GM12865 (cell line): ENCODE data around the gene DAB1.

Source experiments
- DNase-seq: peaks from one replicate; pipeline ENCODE4 v3.0.0; 2010; ENCODE audit warnings: low read depth
- H3K4me3 ChIP-seq: 2 replicates; pipeline ENCODE4 v1.5.1; 2011; ENCODE audit warnings: mild to moderate bottlenecking, low read depth, low read length, control low read depth
- TF ChIP-seq, protein P1 (sequence below): IDR thresholded peaks from 2 replicates; pipeline ENCODE4 v1.5.1; 2011; ENCODE audit warnings: low read length, control low read depth, low read depth, inconsistent platforms; ENCODE audit not compliant: insufficient read depth; ENCODE audit errors: missing control alignments

Gene DAB1

DNA sequence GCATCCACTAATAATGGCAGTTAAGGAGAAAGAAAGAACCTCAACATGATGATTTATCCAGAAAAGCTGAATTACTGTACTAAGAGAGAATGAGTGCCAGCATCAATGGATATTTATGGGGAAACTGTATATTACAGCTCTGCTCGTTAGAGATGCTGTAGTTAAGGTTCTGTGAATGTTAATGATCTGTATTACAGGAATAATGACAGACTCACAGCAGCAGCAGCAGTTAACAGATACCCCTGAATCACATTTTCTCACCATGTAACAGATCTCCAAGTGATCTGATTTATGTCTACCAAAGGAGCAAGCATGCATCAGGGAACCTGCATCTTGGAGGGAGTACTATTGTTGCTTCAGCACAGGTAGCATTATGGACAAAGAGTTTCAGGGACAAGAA lies 377.4 kb downstream of the DAB1 start:
- no peak for DNase-seq
- TF ChIP-seq, protein P1, sequence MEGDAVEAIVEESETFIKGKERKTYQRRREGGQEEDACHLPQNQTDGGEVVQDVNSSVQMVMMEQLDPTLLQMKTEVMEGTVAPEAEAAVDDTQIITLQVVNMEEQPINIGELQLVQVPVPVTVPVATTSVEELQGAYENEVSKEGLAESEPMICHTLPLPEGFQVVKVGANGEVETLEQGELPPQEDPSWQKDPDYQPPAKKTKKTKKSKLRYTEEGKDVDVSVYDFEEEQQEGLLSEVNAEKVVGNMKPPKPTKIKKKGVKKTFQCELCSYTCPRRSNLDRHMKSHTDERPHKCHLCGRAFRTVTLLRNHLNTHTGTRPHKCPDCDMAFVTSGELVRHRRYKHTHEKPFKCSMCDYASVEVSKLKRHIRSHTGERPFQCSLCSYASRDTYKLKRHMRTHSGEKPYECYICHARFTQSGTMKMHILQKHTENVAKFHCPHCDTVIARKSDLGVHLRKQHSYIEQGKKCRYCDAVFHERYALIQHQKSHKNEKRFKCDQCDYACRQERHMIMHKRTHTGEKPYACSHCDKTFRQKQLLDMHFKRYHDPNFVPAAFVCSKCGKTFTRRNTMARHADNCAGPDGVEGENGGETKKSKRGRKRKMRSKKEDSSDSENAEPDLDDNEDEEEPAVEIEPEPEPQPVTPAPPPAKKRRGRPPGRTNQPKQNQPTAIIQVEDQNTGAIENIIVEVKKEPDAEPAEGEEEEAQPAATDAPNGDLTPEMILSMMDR = no peak
- H3K4me3 ChIP-seq = no peak overlapping the region

DNA sequence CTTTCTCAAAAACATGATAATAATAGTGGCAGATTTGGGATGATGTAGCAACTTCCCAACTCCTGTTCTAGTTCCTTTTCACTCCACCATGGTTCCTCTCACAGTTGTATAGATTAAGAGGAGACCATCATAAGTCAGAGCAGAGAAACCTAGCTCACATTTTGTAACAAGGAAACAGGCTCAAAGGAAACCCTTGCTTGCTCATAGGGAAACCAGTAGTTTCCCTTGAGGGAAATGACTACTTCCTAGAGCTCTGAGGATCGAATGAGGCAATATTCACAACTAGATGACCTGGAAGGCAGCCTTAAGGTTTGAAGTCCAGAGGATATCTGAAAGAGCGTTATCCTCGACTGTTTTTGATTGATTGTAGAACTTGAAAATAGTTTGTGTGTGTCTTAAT lies 382.0 kb downstream of the DAB1 start:
- no peak for DNase-seq
- no peak overlapping the region for H3K4me3 ChIP-seq
- TF ChIP-seq, protein P1 = no peak

DNA sequence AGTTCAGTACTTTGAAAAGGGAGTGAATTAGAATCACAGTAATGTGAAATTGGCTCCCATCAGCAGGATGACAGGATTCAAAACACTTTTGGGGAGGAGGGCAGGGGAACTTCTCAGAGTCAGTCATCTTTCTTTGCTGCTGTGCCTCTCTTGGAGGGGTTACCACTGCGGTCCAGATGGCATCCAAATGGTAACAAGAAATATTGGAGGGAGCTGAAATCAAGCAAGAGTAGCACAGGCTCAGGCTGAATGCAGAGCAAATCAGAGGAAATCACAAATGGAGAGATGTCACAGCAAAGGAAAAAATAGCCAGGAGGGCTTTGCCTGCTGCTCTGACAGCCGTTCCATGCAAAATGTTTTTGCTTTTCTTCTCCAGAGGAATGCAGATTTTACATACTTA lies 383.0 kb downstream of the DAB1 start:
- H3K4me3 ChIP-seq = no peak overlapping the region
- DNase-seq = no peak
- TF ChIP-seq, protein P1 = no peak

DNA sequence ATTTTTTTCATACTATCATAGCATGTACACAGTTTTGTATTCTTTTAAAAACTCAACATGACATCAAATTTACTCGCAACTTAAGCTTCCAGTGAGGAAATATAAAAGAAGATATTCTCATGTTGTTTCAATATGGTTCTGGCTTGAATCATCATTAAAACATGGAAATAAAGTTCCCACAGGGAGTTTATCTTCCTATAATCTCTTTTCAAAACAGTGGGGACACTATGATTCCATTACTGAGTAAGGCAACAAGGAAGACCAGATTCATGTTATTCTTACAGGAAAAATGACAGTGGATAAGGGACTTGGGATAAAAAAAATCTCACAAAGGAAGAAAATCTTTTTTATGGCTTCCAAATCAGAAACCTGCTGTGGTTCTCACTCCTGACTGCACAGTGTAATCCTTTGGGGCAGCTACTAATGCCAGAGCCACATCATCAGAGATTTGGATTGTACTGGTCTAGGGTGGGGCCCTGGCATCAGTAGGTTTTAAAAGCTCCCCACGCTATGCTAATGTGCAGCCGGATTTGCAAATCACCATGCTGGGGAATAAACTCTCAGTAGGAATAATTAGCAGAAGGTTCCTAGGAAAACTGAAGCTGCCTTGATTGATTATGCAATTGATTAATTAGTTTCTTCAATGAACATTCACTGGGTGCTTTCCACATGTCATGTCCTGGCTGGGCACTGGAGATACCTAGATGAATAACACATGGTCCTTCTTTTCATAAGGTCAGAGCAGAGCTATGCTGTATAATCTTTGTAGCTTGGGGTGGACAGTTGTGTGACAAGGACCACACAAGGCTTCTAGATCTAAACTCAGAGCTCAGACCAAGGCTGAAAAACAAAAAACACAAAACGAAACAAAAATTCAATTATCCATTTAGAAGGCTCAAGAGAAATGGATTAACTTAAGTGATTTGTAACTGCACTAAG lies 386.9 kb downstream of the DAB1 start:
- H3K4me3 ChIP-seq = no peak overlapping the region
- no peak for DNase-seq
- TF ChIP-seq, protein P1 = no peak

DNA sequence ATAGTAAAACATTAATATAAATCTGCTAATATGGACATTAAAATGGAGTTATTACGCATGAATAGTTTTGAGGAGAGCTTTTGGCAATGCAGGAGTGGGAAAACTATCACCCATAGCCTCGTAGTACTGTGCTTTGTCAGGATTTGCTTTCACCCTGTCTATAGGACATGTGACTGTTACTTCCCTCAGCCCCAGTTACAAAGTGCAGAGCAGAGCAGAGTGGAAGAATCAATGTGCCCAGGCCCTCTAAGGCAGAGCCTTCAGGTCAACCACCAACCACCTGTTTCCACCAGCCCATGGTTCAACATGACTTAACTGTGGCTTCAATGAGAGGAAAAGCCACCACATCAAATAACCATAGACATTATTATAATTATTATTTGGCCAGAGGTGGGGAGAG lies 389.1 kb downstream of the DAB1 start:
- TF ChIP-seq, protein P1 = no peak
- no peak for DNase-seq
- H3K4me3 ChIP-seq = no peak overlapping the region

DNA sequence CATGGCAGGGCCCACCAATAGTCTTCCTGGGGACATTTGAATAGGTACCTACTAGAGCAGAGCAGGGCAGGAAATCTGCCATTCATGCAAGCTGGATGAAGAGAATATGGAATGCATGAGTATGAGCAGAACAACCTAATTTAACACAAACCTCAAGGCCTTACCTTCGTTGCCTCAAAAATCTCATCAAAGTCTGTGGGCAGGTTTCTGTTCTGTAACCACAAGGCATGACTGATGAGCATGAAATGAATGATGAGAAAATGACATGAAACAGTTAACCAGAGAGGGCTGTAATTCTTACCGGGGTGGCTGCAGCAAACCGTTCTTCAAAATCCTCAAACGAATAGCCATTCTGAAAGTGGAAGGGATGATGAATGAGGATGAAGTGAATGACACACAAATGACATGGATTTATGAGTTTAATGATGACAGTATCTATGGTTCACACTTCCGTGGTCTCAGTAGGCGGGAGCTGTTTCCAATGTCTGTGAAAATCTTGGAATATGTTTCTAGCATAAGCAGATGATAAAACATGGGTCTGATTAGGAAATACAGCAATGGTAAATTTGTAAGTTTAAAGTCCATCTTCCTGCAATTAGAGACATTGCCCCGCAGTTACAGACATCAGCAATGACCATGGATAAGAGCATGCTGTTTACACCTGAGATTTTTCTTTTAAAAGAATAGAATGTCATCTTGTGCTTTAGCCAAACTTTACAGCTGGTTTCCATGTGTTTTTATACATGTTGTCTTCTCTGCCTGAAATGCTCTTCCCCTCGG lies 390.4 kb downstream of the DAB1 start:
- DNase-seq = peak; percentile 2
- TF ChIP-seq, protein P1 = no peak
- H3K4me3 ChIP-seq = no peak overlapping the region
